ENCODE results near the gene SPINK8. TPM values are rescaled to one million over a fixed set of nuclear protein-coding genes. Genes with fewer than 3 reads are reported as not detected.

SPINK8 gene
- total RNA-seq, 1 experiment from 2014 or later: not detected

DNA sequence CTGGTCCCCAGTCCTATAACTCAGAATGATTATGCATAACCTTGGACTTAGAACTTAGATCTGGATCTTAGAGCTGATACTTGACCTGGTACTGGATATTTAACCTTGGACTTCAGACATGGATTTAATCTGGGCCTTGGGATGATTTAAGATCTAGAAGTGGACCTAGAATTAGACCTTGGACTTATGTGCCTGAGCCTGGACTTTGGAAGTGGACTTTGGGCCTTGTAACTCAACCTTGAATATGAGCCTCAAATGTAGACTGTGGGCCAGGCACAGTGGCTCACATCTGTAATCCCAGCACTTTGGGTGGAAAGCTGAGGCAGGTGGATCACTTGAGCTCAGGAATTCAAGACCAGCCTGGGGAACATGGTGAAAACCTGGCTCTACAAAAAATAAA, 46.4 kb downstream of the SPINK8 start:
- H4K91ac ChIP-seq (ENCODE audit: insufficient read length, low read depth, low read length): no peak overlapping the region

More for the DNA sequence above, 46.4 kb downstream of the SPINK8 start:
- Mint-ChIP-seq H3K36me3 (ENCODE audit: insufficient read depth in 1 of 3, low read depth in 3 of 3) (peaks cover 20 to 45% (median 41%) of the 10 kb centered on the region in 3 experiments), H3K4me3 (no peak overlapping the region), H3K9me3 (peaks cover 10 to 13% of the 10 kb centered on the region in 2 experiments; a peak in 4 of 5 replicates), H3K4me1 (peaks cover 0 to under 1% of the 10 kb centered on the region in 2 experiments; a peak in 1 of 4 replicates), H3K27me3 (ENCODE audit: low read depth) (no peaks in the 10 kb centered on the region; the same call in 1 of the 2 replicates), H3K27ac (no peak overlapping the region)
- H3K18ac ChIP-seq (ENCODE audit: insufficient read length, low read depth, low read length): no peak overlapping the region
- no peak overlapping the region for H3K56ac ChIP-seq (ENCODE audit: insufficient read length, low read depth, low read length)
- H2AK5ac ChIP-seq (ENCODE audit: insufficient read length, low read length): no peak overlapping the region
- H3K79me2 ChIP-seq (ENCODE audit: insufficient read depth, low read length): no peaks in the 10 kb centered on the region
- H4K5ac ChIP-seq (ENCODE audit: insufficient read length, low read depth, low read length): no peak overlapping the region
- no peak overlapping the region for H2AFZ ChIP-seq (ENCODE audit: low read length)
- no peak overlapping the region for H2BK120ac ChIP-seq (ENCODE audit: low read depth, low read length, poor library complexity, severe bottlenecking)
- no peaks in the 10 kb centered on the region for H3K23me2 ChIP-seq (ENCODE audit: insufficient read length, low read depth, low read length, poor library complexity, severe bottlenecking)
- no peak for TF ChIP-seq CTCF (conservative IDR thresholded peaks at IDR 0.05)
- no peaks in the 10 kb centered on the region for H4K20me1 ChIP-seq (ENCODE audit: control insufficient read depth, insufficient read depth, insufficient read length)
- H3K9ac ChIP-seq (ENCODE audit: extremely low read depth, insufficient read length, low read length): no peak overlapping the region
- H3K4me2 ChIP-seq (ENCODE audit: insufficient read depth, insufficient read length, low read length): no peak overlapping the region
- H2BK20ac ChIP-seq (ENCODE audit: low read depth, low read length, poor library complexity, severe bottlenecking): no peak overlapping the region
- no peak for DNase-seq
- no peak overlapping the region for H3K27ac ChIP-seq (ENCODE audit: insufficient read length, low read depth, low read length)
- H2BK15ac ChIP-seq (ENCODE audit: low read depth, low read length): no peak overlapping the region
- no peaks in the 10 kb centered on the region for H3K4me1 ChIP-seq (ENCODE audit: insufficient read depth, low read length)
- H2BK12ac ChIP-seq (ENCODE audit: insufficient read length, low read depth, low read length): no peak overlapping the region
- H3K23ac ChIP-seq (ENCODE audit: insufficient read length, low read depth, low read length): no peak overlapping the region
- H3K79me1 ChIP-seq (ENCODE audit: insufficient read depth, low read depth, low read length, poor library complexity, severe bottlenecking): peaks cover 2% of the 10 kb centered on the region
- no peak overlapping the region for H2BK5ac ChIP-seq (ENCODE audit: insufficient read length, low read length)
- H3K4ac ChIP-seq (ENCODE audit: low read depth, low read length): no peak overlapping the region
- H3K14ac ChIP-seq (ENCODE audit: insufficient read depth, low read length): no peak overlapping the region
- no peaks in the 10 kb centered on the region for H3K27me3 ChIP-seq (ENCODE audit: insufficient read depth, low read length)
- H3T11ph ChIP-seq (ENCODE audit: low read length): no peak overlapping the region
- no peaks in the 10 kb centered on the region for H3K9me3 ChIP-seq (ENCODE audit: control insufficient read depth, low read depth, low read length)
- H4K8ac ChIP-seq (replicated peaks; ENCODE audit: insufficient read length, low read depth, low read length): no peak overlapping the region
